Medulla oblongata (tissue), 1 donor: Measurements from ENCODE around the gene TFAP2A.

Source experiments
- DNase-seq: peaks from one replicate; pipeline ENCODE4 v3.0.0-alpha.2; 2015; ENCODE audit errors: extremely low spot score

The TFAP2A gene

GRCh38 chr6:10399451-10399850 is 15.4 kb downstream of the TFAP2A start:
- no peak for DNase-seq

GRCh38 chr6:10398446-10399218 is 16.2 kb downstream of the TFAP2A start:
- no peak for DNase-seq

- DNase-seq = no peak
Measured at GRCh38 chr6:10397756-10398445, 17.0 kb downstream of the TFAP2A start.

GRCh38 chr6:10396785-10397184 is 18.1 kb downstream of the TFAP2A start:
- DNase-seq = no peak

- DNase-seq = no peak
Measured at GRCh38 chr6:10395704-10396546, 18.9 kb downstream of the TFAP2A start.

- no peak for DNase-seq
Measured at GRCh38 chr6:10395171-10395703, 19.6 kb downstream of the TFAP2A start.

GRCh38 chr6:10393544-10394225 is 21.2 kb downstream of the TFAP2A start:
- no peak for DNase-seq

- no peak for DNase-seq
Measured at GRCh38 chr6:10391799-10392198, 23.1 kb downstream of the TFAP2A start.

GRCh38 chr6:10391299-10391630 is 23.6 kb downstream of the TFAP2A start:
- DNase-seq = no peak

GRCh38 chr6:10390495-10391298 is 24.2 kb downstream of the TFAP2A start:
- DNase-seq = no peak

- DNase-seq = no peak
Measured at GRCh38 chr6:10389739-10390494, 25.0 kb downstream of the TFAP2A start.

- no peak for DNase-seq
Measured at GRCh38 chr6:10386756-10387654, 27.9 kb downstream of the TFAP2A start.

- no peak for DNase-seq
Measured at GRCh38 chr6:10386220-10386619, 28.7 kb downstream of the TFAP2A start.

- no peak for DNase-seq
Measured at GRCh38 chr6:10385524-10386132, 29.2 kb downstream of the TFAP2A start.

- DNase-seq = no peak
Measured at GRCh38 chr6:10384610-10385523, 30.0 kb downstream of the TFAP2A start.

GRCh38 chr6:10384091-10384609 is 30.7 kb downstream of the TFAP2A start:
- DNase-seq = no peak
